NCI-H2081 treated with DMSO at 0.1 percent for 48 hours (cell line): ENCODE data around the gene CYP4F22.
"Not testable (repeated sequence)": the region's sequence is repeated elsewhere in the genome, so short reads cannot be mapped to it uniquely, and the experiment has no call there.

Experiments used
- DNase-seq: peaks from one replicate; lab custom pipeline; 2025; lab: John Stamatoyannopoulos, UW

CYP4F22 gene

DNA sequence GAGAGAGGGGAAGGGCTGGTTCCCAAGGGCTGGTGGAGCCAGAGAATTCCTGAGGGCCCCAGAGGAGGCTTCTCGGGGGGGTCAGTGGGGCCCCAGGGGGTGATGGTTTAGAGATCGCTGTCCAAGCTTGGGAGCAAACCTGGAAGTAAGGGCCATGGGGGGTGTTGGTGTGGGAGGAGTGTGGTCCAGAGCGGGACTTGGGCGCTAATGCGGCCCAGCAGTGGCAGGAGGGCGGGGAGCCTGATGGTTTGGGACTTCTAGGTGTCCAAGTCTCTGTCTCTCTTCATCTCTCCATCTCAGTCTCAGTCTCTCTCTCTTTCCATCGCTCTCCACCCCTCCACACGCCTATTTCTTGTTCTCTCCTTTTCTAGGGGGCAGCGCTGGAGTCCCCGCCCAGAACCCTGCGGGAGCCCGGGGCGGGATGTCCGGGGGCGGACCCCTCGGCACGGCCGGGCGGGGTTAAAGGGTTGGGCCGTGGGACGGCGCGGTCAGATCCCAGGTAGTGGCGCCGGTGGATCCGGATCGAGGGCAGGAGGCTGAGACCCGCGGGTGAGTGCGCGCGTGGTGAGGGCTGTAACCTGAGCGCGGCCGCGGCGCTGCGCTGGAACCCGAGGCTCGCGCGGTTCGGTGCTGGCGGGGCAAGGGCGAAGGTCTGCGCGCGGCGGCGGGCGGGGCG, at the start of gene CYP4F22:
Gene CYP4F22, plus strand, starts transcription at position 491 of the 676 bp plus-strand sequence. CDS start 16,812 bp downstream, outside the sequence.
- DNase-seq, result no peak

DNA sequence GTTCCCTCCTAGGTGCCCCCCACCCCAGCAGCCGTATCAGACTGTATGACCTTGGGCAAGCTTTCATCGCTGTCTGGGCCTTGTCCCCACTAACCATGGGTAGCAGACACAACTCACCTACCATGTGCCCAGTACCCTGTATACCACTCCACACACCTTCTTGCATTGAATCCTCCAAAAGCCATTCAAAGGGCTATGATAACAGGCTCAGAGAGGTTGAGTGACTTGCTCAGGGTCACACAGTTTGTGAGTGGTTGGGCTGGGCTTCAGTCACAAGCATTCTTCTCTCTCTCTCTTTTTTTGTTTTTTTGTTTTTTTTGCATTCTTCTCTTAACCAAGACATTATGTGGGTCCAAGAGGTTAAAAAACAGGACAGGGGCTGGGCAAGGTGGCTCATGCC, 46.6 kb upstream of the CYP4F22 start:
- no peak for DNase-seq

DNA sequence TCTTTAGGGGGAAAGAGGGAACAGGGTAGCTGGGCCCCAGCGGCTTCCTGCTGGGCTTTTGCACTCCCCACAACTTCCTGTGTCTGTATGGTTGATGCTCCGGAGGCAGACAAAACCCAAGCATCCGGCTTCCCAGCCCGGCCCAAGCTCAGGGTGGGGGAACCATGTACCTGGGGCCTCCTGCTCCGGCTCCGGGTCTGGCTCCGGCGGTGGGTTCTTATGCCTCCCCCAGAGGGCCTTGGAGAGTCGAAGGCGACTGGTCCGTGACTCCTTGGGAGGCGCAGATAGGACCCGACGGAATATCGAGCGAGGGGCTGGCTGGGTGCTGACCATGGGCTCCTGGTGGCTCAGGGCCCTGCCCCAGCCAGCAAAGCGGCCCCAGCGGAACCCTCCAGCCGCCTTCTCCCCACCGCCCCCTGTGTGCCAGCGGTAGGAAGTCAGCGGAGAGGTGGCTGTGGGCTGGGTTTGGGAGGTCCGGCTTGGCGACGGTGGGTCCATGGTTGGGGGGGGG, 44.4 kb upstream of the CYP4F22 start:
- no peak for DNase-seq

DNA sequence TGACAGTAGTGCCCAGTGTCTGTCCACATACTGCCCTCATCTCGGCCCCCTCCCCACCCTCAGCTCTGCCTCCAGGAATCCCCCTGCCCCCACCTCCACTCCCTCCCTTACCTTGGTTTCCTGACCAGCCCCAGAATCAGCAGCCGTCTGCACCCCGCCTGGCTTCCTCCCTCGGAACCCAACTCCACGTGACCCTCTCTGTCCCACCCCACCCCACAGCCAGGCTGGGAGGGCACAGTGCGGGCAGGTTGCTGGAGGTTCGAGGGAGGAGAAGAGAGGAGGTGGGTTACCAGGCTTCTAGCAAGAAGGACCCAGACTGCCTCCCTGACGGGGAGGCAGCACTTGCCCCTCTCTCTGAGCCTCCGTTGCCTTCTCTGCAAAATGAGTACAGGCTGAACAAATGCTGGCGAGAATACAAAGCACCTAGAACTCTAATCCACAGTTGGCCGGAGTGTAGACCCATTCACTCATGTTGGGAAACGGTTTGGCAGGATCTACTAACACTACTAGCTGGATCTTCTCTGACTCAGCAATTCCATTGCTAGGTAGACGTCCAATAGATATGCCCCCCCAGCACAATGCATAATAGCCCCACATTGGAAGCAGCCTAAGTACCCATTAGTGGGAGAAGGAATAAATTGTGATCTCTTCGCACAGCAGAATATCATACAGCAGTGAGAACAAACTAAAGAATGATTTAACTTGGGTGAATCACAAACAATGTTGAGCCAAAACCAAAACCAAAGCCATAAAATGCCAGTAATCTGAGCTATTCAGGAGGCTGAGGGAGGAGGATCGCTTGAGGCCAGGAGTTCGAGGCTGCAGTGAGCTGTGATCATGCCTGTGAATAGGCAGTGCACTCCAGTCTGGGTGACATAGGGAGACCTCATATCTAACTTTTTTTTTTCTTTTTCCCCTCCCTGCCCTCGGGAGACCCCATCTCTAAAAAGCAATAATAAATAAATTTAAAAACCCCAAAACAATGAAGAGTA, 43.6 kb upstream of the CYP4F22 start, which contains the start of gene RASAL3:
Gene RASAL3, minus strand, starts transcription at position 151 of the 992 bp plus-strand sequence. CDS start 186 bp downstream, outside the sequence.
- no peak for DNase-seq

DNA sequence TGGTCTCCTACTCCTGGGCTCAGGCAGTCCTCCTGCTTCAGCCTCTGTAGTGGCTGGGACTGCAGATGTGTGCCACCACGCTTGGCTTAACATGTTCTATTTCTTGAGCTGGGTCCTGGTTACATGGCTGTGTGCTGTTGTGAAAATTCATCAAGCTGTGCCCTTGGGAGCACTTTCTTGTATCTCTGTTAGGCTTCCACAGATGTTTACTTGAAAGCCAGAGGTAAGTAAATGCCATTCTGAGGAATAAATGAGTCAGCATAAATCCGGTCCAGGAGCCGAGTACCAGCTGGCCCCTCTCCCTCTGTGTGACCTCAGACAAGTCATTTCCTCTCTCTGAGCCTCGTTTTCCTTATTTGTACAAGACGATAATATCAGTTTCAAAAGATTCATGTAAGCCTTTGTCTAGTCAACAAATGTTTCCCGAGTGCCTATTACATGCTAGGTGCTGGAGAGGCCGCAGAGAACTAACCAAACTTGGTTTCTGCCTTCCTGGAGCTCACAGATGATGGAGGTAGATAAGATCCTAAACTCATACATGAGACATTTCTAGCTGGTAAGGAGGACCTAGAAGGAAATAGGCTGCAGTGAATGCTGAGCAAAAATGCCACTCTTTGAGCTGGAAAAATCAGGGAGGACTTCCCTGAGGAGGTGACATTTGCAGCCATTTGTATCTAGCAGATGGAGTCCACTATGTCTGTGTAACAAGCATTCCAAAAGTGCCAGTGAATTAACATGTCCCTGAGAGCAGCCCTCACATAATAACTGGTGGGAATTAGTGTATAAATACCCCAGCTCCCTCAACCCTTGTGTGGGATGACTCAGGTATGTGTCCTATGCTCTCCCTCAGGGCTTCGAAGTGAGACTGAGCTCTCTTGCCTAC, 41.2 kb upstream of the CYP4F22 start:
- DNase-seq, result no peak

DNA sequence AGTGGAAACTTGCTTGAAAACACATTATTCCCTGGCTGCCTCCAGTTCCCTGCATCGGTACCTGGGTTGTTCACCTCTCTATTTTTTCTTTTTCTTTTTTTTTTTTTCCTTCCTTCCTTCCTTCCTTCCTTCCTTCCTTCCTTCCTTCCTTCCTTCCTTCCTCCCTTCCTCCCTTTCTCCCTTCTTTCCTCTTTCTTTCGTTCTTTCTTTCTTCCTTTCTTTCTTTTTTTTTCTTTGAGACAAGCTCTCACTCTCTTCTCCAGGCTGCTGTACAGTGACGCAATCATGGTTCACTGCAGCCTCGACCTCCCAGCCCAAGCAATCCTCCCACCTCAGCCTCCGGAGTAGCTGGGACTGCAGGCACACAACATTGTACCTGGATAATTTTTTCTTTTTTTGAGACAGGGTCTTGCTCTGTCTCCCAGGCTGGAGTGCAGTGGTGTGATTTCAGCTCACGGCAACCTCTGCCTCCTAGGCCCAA, 40.6 kb upstream of the CYP4F22 start:
- no peak for DNase-seq

- DNase-seq, result no peak
Observed at GRCh38 chr19:15468675-15469512, 39.4 kb upstream of the CYP4F22 start.

DNA sequence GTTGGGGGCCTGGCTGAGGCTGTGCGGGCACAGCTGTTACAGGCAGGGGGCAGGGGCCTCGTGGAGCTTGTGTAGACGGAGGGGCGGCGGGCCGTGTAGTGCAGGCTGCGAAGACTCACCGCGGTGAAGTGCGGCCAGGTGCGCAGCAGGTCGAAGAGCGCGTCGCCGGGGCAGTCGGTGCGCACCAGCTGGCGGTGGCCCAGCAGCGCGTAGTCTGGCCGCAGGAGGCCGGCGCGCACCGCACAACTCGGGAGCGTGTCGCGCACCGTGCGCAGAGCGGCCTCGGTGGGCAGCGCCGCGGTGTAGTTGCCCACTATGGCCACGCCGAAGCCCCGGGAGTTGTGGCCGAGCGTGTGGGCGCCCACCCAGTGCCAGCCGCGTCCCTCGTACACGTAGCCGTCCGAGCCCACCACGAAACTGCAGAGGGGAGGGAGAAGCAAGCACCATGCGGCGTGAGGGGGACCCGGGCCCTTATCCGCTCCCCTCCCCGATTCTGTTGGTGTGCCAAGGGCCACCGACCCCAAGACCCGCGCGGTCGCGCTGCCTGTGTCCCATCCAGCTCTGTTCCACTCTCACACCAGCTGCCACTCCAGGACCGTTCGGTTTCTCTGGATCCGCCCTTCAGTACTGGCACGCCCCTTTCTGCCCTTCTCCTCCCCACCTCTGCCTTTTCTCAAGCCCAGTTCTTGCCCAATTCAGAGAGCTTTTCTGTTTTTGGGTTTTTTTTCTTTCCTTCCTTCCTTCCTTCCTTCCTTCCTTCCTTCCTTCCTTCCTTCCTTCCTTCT, 38.6 kb upstream of the CYP4F22 start:
- no peak for DNase-seq

DNA sequence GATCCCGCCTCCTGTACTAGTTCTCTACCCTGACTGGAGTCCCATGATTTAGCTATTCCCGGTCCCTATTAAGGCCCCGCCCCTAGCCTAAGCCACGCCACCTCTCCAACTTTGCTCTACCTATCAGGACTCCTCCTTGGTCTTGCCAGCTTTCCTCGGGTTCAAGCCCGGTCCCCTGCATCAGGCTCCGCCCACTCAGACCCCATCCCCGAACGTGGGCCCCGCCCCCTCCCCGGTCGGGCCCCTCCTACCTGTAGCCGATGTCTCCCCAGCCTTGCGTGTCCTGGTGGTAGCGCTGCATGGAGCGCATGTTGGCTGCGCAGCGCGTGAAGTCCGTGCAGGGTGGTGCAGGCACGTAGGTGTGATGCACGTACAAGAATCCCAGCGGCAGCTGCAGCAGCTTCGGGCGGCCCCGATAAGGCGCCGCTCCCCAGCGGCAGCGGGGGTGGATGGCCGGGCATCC, 36.7 kb upstream of the CYP4F22 start:
- DNase-seq, result no peak

GRCh38 chr19:15473821-15474220, 34.5 kb upstream of the CYP4F22 start:
- not testable (repeated sequence) for DNase-seq

DNA sequence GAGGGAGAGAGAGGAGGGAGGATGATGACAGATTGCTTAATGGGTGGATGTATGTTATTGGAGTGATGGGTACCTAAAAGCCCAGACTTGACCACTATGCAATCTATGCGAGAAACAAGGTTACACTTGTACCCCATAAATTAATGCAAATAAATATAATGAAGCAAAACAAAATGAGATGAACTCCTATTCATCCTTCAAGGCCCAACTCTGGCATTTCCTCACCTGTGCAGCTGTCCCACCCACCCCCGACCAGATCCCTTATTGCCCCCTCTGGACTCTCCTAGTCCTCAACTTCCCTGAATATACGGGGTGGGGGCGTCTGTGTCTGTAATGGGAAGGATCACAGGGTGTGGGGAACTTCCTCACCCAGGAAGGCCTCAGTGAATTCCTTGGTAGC, 33.2 kb upstream of the CYP4F22 start:
- DNase-seq, result no peak

DNA sequence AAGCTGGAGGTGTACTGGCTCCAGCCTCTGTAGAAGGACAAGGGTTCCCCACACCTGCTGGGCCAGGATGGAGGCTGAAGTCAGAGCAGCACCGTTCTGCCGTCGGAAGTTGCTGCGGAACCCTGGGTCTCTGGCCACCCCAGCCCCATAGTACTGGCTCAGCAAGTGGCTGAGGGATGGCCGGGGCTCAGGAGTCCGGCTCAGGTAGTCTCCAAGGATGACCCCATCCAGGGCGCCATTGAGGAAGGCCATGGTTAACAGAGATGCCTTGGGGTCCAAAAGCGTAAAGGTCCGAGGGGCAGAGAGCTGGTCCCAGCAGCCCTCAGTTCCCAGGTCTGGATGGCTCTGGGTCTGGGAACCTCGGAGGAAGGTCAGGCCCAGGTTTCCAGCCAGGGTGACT, 32.7 kb upstream of the CYP4F22 start:
- no peak for DNase-seq

- no peak for DNase-seq
Observed at GRCh38 chr19:15476325-15476724, 32.0 kb upstream of the CYP4F22 start.

DNA sequence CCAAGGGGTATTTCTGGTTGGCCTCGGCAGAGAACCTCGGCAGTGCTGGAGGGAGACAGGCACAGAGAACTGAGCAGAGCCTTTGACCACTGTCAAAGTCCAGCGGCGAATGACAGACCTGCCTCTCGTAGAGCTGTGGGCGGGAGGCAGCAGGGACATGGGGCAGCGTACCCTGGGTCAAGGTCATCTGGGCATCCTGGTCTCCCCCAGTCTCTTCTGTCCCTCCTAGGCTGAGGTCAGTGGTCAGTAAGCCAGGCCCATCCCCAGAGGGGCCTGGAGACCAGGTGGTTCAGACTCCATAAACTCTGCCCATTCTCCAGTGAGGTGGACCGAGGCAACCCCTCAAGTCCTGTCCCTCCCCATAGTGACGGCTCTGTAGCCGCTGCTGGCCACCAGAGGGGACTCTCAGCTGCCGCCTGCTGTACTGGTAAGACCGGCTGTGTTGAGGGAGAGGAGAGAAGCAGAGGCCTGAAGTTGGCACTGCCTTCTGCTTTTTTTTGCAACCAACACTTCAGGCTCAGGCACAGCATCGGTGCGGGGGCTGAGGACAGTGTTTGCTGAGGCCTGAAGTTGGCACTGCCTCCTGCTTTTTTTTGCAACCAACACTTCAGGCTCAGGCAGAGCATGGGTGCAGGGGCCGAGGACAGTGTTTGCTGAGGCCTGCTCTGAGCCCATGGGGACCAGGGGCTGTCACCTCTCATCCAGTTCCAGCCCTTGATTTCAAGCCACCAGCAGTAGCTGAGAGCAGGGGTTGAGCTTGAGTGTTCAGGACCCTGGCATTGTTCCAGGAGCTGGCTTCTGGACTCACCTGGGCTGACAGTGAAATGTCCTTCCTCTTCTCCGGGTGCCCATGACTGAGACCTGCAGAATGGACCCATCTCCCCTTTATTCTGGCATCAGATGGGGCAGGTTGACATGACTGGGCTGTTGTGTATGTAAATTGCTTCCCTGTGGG, 28.7 kb upstream of the CYP4F22 start, which contains the start of gene PGLYRP2:
Gene PGLYRP2, minus strand, starts transcription at position 111 of the 955 bp plus-strand sequence. CDS start 130 bp downstream, outside the sequence.
- DNase-seq, result no peak

DNA sequence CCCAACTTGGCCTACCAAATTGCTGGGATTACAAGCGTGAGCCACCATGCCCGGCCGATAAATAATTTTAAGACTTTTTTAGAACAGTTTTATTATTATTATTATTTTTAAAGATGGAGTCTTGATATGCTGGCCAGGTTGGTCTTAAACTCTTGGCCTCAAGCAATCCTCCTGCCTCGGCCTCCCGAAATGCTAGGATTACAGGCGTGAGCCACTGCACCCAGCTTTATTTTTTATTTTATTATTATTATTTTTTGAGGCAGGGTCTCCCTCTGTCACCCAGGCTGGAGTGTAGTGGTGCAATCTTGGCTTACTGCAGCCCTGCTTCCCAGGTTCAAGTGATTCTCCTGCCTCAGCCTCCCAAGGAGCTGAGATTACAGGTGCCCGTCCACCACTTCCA, 27.3 kb upstream of the CYP4F22 start:
- DNase-seq, result not testable (repeated sequence)

DNA sequence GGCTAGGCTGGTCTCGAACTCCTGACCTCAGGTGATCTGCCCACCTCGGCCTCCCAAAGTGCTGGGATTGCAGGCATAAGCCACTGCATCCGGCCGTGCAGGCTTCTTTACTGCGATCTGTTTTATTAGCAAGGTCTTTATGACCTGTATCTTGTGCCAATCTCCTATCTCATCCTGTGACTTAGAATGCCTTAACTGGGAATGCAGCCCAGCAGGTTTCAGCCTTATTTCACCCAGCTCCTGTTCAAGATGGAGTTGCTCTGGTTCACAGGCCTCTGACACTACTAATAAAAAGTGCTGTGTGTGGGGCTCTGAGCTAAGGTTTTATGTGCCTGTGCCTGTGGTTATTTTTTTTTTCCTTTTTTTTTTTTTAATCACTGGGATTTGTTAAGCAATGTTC, 22.6 kb upstream of the CYP4F22 start:
- DNase-seq, result not testable (repeated sequence)

DNA sequence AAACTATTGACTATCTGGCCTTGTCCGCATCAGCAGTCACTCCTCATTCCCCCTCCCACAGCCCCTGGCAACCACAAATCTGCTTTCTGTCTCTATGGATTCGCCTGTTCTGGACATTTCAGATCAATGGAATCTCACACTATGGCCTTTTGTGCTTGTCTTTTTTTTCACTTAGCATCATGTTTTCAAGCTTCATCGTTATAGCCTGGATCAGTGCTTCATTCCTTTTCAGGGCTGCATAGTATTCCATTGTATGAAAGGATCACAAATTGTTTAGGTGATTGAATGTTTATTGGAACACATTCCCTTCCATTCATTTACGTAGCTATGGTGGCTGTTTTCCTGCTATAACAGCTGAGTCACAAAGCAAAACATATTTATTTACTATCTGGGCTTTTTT, 21.3 kb upstream of the CYP4F22 start:
- DNase-seq, result no peak

- no peak for DNase-seq
Observed at GRCh38 chr19:15488489-15489226, 19.7 kb upstream of the CYP4F22 start.
